Fibroblast of skin of back (primary cell): ENCODE results near the gene MRPL58.
"Not testable (repeated sequence)": the region's sequence is repeated elsewhere in the genome, so short reads cannot be mapped to it uniquely, and the experiment has no call there.

ENCODE experiments used
- DNase-seq: peaks from one replicate; pipeline ENCODE4 v3.0.0-alpha.2; 2013

Gene MRPL58

DNA sequence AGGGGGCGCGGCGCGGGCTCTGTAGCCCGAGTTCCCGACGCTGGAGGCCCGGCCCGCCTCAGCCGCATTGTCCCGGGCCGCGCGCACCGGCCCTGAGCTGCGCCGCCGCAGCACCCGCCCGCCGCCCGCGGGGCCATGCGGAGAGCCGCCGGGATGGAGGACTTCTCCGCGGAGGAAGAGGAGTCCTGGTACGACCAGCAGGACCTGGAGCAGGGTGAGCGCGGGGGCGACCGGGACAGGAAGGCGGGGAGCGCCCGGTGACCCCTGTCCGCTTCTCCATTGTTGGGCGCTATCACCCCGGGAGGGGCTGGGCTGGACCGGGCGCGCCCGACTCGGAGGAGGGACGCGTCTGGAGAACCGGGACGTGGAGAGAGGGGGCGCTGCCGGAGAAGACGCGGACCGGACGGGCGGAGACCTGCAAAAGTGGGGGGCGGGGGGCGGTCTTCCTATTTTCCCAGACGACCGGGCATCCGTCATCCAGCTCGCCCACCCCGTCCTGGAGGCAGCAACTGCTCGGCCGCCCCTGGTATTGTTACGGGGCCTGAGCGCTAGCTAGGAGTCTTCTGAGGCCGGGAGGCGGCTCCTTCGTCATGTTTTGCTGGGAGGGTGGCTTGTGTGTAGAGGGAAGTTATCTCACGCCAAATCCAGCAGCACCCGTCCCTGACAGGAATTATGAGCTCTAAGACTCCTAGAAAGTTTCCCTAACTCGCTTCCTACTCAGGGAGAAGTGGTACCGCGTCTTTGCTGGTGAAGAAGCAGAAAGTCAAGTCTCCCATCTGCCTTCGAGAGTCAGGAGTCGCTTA is 24.4 kb upstream of the MRPL58 start:
- peak; percentile 82 for DNase-seq

DNA sequence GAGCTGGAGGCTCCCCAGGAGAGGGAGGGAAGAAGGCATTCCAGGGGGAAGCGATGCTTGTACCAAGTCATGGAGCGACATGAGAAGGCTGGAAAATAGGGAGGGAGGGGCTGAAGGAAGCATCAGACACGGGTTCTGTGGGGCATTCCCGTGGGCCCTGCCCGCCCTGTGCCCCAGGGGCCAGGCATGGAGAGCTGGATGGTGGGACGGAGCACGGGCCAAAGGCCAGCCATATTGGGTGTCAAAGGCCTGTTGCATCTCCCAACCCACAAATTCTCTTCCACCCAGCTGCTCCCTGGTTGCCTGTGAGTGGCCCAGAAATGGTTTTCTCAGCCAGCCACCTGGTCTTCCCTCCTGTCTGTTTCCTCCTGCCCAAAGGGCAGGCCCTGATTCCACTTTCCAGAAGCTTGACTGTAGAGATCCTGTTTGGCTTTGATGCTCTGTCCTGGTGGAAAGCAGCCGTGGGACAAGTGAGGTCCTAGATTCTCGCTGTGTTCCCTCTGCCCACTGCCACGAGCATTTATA is 21.8 kb upstream of the MRPL58 start:
- no peak for DNase-seq

GRCh38 chr17:74992223-74992622 is 20.2 kb upstream of the MRPL58 start:
- no peak for DNase-seq

GRCh38 chr17:74994440-74994839 is 18.0 kb upstream of the MRPL58 start:
- no peak for DNase-seq

DNA sequence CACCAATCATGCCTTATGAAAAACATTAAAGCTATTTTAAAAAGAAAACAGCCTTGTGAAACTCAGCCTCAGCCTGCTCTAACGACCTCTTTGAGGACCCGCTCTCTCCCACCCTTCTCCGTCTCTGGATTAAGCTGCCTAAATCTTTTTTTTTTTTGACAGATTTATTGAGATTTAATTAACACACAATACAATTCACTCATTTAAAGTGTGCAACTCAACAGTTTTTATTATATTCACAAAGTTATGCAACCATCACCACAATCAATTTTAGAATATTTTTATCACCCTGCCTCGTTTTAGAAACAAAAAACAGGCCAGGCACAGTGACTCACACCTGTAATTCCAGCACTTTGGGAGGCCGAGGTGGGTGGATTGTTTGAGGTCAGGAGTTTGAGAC is 16.6 kb upstream of the MRPL58 start:
- no peak for DNase-seq

- no peak for DNase-seq
Observed at GRCh38 chr17:74998783-74999182, 13.7 kb upstream of the MRPL58 start.

GRCh38 chr17:74999523-74999922 is 12.9 kb upstream of the MRPL58 start:
- no peak for DNase-seq

DNA sequence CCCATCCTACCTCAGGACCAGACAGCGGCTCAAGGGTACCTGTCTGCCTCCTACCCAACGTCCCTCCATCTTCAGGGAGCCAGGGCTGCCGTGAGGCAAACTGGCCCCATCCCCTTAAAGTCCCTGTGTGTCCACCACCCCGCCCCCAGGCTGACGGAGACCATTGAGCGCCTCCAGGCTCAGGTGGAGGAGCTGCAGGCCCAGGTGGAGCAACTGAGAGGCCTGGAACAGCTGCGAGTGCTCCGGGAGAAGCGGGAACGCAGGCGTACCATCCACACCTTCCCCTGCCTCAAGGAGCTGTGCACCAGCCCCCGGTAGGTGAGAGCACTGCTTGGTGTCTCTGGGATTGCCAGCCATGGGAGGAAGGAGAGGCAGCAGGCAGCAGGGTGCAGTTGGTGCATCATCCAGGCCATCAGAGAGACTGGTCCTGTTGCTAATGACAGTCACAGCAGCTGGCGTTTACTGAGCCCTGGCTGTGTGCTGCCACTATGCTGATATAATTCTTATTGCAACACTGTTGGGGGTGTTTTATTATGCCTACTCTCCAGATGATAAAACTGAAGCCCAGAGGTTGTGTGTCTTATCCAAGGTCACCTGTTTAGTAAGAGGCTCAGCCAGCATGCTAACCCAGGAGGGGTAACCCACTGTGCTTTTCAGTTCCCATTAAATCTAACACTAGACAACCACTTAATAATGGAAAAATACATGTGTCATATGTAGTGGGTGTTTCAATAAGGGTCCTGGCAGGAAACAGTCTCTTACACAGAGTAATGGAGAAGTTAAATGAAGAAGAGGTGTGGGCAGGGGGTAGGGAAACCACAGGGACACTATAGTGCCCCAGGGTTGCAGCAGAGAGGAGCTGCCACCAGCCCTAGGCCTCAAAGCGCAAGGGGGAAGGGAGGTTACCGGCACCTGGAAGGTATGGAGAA is 10.3 kb upstream of the MRPL58 start:
- DNase-seq = no peak

GRCh38 chr17:75003070-75003956 is 9.2 kb upstream of the MRPL58 start:
- no peak for DNase-seq

- DNase-seq = no peak
Observed at GRCh38 chr17:75003957-75004355, 8.5 kb upstream of the MRPL58 start.

- no peak for DNase-seq
Observed at GRCh38 chr17:75004371-75004770, 8.1 kb upstream of the MRPL58 start.

- no peak for DNase-seq
Observed at GRCh38 chr17:75005291-75005690, 7.2 kb upstream of the MRPL58 start.

- not testable (repeated sequence) for DNase-seq
Observed at GRCh38 chr17:75006084-75006483, 6.4 kb upstream of the MRPL58 start.

DNA sequence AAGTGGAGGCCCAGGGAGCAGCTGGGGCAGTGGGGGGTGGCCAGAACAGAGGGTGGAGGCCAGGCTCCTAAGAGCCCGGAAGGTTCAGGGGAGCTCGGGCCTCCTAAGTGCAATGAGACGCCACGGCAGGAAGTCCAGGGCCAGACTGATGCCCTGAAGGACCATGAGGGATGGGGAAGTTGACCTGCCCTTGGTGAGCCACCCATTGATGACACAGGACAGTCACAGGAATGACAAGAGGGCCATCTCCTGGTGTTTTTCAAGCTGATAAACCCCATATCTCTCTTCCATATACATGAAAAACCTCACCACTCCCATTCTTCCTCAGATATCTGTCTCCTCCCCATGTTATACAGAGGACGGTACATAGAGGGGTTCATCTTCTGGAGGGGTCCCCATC is 5.8 kb upstream of the MRPL58 start:
- DNase-seq = no peak

GRCh38 chr17:75008373-75008772 is 4.1 kb upstream of the MRPL58 start:
- no peak for DNase-seq

- DNase-seq = no peak
Observed at GRCh38 chr17:75009139-75009724, 3.2 kb upstream of the MRPL58 start.

DNA sequence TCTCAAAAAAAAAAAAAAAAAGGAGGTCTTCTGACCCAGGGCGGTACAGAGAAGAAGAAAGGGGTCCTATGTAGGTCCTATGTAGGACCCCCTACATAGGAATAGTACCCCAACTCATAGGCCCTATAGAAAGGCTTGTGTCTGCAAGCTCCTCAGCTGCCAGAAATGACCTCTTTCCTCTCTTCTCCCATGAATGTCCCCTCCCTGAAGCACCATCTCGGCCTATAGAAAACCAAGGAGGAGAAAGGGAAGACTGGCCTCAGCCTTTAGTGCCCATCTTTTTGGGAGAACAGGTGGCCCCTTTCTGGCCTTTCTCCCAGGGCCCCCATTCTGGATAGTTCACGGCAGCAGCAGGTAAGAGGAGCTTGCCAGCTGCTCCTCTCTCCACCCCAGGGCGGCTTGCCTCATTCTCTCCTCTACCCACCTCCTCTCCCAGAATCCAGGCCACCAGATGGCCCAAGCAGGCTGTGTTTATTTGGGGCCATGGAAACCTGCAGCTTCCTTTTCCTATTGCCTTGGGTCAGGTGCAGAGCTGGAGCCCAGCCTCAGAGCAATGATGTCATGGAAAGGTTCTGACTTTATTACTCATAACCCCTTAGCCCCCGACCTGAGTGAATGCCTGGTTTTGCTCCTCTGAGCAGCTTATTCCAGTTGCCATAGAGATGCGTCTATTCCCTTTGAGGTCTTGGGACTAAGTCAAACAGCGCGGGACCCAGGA is 1.6 kb upstream of the MRPL58 start:
- DNase-seq = peak; percentile 13

DNA sequence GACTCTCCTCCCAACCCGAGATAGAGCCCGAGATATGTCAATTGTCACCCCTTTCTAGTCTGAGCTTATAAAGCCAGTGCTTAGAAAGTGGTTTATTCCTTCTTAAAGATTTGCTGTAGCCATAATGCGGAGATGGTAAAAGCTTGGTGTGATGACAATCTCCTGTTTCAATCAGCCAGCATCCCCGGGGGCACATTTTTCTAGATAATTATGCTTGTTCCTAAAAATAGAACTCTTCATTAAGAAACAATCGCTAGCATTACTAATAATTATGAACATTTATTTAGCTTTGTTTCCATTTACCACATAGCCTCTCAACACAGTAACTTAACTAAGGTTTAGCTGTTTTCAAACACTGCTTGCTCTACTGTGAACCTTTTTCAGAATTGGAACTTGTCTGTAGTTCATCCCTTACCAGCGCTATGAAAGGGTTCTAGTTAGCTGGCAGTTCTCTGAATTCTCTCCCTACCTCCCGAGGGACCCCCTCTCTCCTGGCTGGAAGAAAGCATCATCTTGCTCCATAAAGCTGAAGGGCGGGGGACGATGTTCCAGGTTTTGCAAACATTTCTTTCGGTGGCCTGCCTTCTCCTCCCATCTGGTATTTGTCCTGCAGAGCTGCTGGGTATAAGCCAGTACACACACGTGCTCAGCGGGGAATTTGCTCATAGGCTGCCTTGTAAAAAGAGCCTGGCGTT is 922 bp upstream of the MRPL58 start:
- peak; percentile 69 for DNase-seq

- DNase-seq = no peak
Observed at GRCh38 chr17:75012096-75012345, 449 bp upstream of the MRPL58 start.

DNA sequence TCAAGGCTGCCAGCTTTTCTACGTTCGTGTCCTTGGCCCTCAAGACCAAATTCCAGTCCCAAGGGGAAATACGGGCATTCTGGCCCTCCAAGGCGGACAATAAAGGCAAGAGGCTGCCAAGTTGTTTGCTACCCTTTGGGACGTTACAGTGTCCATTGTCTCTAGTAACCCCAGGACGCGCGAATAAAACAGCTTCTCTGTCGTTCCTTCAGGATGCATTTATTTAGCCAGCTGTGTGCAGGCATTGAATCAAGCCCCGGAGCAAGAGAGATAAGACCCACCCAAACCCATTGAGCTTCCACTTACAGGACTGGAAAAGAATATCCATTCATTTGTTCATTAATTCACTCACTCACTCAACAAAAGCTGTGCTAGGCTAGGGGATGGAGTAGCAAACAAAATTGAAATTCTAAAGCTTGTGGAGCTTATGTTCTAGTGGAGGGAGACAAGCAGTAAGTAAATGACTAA is 656 bp downstream of the MRPL58 start:
- DNase-seq = no peak

DNA sequence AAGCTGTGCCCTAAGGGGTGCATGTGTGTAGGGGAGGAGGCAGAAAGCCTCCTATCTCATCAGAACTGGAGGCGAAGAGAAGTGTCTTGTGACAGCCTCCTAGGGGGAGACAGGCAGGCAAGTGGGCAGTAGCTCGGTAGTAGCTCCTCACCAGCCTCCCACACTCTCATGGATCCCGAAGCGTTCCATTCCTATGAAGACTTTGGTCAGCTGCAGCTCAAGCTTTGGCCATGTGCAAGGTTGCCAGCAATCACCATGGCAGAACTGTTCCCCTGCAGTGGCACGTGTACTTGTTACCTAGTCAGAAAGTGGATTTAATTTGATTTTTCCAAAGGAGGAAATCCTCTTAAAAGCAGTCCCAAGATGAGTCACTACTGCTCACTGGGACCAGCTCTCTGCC is 6.7 kb downstream of the MRPL58 start:
- DNase-seq = no peak
